Activated CD4-positive, CD25-positive, alpha-beta regulatory T cell treated with anti-CD3 and anti-CD28 coated beads, Interleukin-2, amount 50 U/mL, for 16 hours (primary cell): ENCODE results near the gene AKT3.
"Not testable (repeated sequence)": the region's sequence is repeated elsewhere in the genome, so short reads cannot be mapped to it uniquely, and the experiment has no call there.

ENCODE experiments used
- DNase-seq: peaks from one replicate; pipeline ENCODE4 v3.0.0-alpha.2; 2020; ENCODE audit warnings: low read depth, low spot score

The AKT3 gene

GRCh38 chr1:243786531-243786930 is 63.5 kb downstream of the AKT3 start:
- DNase-seq: no peak

GRCh38 chr1:243784506-243784905 is 65.5 kb downstream of the AKT3 start:
- no peak for DNase-seq

GRCh38 chr1:243783714-243784113 is 66.3 kb downstream of the AKT3 start:
- no peak for DNase-seq

GRCh38 chr1:243772361-243773050 is 77.5 kb downstream of the AKT3 start:
- DNase-seq: not testable (repeated sequence)

- no peak for DNase-seq
These were observed 79.2 kb downstream of the AKT3 start for GRCh38 chr1:243770860-243771259.

GRCh38 chr1:243765676-243766075 is 84.4 kb downstream of the AKT3 start:
- no peak for DNase-seq

GRCh38 chr1:243763806-243764205 is 86.2 kb downstream of the AKT3 start:
- DNase-seq: no peak

GRCh38 chr1:243758647-243759046 is 91.4 kb downstream of the AKT3 start:
- DNase-seq: no peak

GRCh38 chr1:243756529-243756928 is 93.5 kb downstream of the AKT3 start:
- DNase-seq: no peak

- no peak for DNase-seq
These were observed 95.7 kb downstream of the AKT3 start for GRCh38 chr1:243754348-243754747.

GRCh38 chr1:243751506-243751905 is 98.5 kb downstream of the AKT3 start:
- DNase-seq: no peak

- no peak for DNase-seq
These were observed 101.2 kb downstream of the AKT3 start for GRCh38 chr1:243748706-243749283.

- no peak for DNase-seq
These were observed 101.8 kb downstream of the AKT3 start for GRCh38 chr1:243748227-243748626.

GRCh38 chr1:243746751-243747150 is 103.3 kb downstream of the AKT3 start:
- no peak for DNase-seq

- no peak for DNase-seq
These were observed 104.7 kb downstream of the AKT3 start for GRCh38 chr1:243745356-243745755.

GRCh38 chr1:243742819-243743218 is 107.2 kb downstream of the AKT3 start:
- no peak for DNase-seq

- no peak for DNase-seq
These were observed 109.6 kb downstream of the AKT3 start for GRCh38 chr1:243740255-243740999.

GRCh38 chr1:243739335-243740003 is 110.6 kb downstream of the AKT3 start:
- no peak for DNase-seq

- no peak for DNase-seq
These were observed 112.0 kb downstream of the AKT3 start for GRCh38 chr1:243738020-243738419.

- no peak for DNase-seq
These were observed 114.6 kb downstream of the AKT3 start for GRCh38 chr1:243735457-243735856.

GRCh38 chr1:243734308-243734695 is 115.7 kb downstream of the AKT3 start:
- no peak for DNase-seq

GRCh38 chr1:243733670-243734307 is 116.3 kb downstream of the AKT3 start:
- no peak for DNase-seq
